Liver (tissue), 9 donors: ENCODE results near the gene PLEKHA6. TPM values are rescaled to one million over a fixed set of nuclear protein-coding genes. Genes with fewer than 3 reads are reported as not detected.

Experiments used
- DNase-seq: peaks from one replicate; pipeline ENCODE4 v3.0.0-alpha.2; 2017; ENCODE audit warnings: low spot score
- H3K27ac ChIP-seq, 2 donors: one replicate each; pipeline ENCODE4 v1.7.0; 2013; ENCODE audit warnings: inconsistent platforms in 2 of 2, low read length in 2 of 2, control low read depth in 1 of 2, low read depth in 1 of 2, mild to moderate bottlenecking in 1 of 2
- H3K27me3 ChIP-seq, 4 donors: one replicate each; pipeline versions ENCODE4 v1.6.1 to v1.7.0; 2013; ENCODE audit warnings: low read length in 3 of 4, inconsistent platforms in 1 of 4, mild to moderate bottlenecking in 1 of 4, moderate library complexity in 1 of 4; ENCODE audit not compliant: control insufficient read depth in 4 of 4, insufficient read depth in 4 of 4
- H3K36me3 ChIP-seq, 4 donors: one replicate each; pipeline versions ENCODE4 v1.6.1 to v1.7.0; 2013; ENCODE audit warnings: low read length in 3 of 4, mild to moderate bottlenecking in 3 of 4, low read depth in 1 of 4, moderate library complexity in 1 of 4; ENCODE audit not compliant: control insufficient read depth in 4 of 4, insufficient read depth in 3 of 4
- H3K4me1 ChIP-seq, 4 donors: one replicate each; pipeline versions ENCODE4 v1.6.1 to v1.7.0; 2013; ENCODE audit warnings: low read length in 3 of 4, mild to moderate bottlenecking in 3 of 4, moderate library complexity in 1 of 4; ENCODE audit not compliant: control insufficient read depth in 4 of 4, insufficient read depth in 4 of 4
- H3K4me3 ChIP-seq, 3 donors: one replicate each; pipeline versions ENCODE4 v1.6.1 to v1.7.0; 2013; ENCODE audit warnings: low read length in 3 of 3, control low read depth in 1 of 3, low read depth in 1 of 3, mild to moderate bottlenecking in 1 of 3
- H3K9ac ChIP-seq, 2 donors: one replicate each; pipeline ENCODE4 v1.7.0; 2013; ENCODE audit warnings: low read length in 2 of 2, mild to moderate bottlenecking in 2 of 2, moderate library complexity in 2 of 2, control low read depth in 1 of 2, low read depth in 1 of 2
- H3K9me3 ChIP-seq, 4 donors: one replicate each; pipeline versions ENCODE4 v1.6.1 to v1.7.0; 2013; ENCODE audit warnings: low read length in 3 of 4; ENCODE audit not compliant: control insufficient read depth in 4 of 4
- EGR1 ChIP-seq, 2 donors: IDR thresholded peaks; 2 replicates each; pipeline ENCODE4 v1.6.1; 2016 to 2018; ENCODE audit warnings: antibody characterized with exemption in 2 of 2, low read depth in 2 of 2
- FOXA1 ChIP-seq: IDR thresholded peaks from 2 replicates; pipeline ENCODE4 v1.6.1; 2016; ENCODE audit warnings: antibody characterized with exemption
- FOXA2 ChIP-seq: IDR thresholded peaks from 2 replicates; pipeline ENCODE4 v1.6.1; 2016; ENCODE audit warnings: antibody characterized with exemption
- GABPA ChIP-seq, 2 donors: IDR thresholded peaks in 1 of 2; conservative IDR thresholded peaks in 1 of 2; 2 replicates each; pipeline ENCODE4 v1.6.1; 2016; ENCODE audit warnings: antibody characterized with exemption in 2 of 2, mild to moderate bottlenecking in 1 of 2, moderate library complexity in 1 of 2
- HNF4A ChIP-seq, 2 donors: conservative IDR thresholded peaks; 2 replicates each; pipeline ENCODE4 v1.6.1; 2016; ENCODE audit warnings: antibody characterized with exemption in 2 of 2, mild to moderate bottlenecking in 2 of 2
- HNF4G ChIP-seq: IDR thresholded peaks from 2 replicates; pipeline ENCODE4 v1.6.1; 2016; ENCODE audit warnings: antibody characterized with exemption
- JUND ChIP-seq, 2 donors: IDR thresholded peaks; 2 replicates each; pipeline ENCODE4 v1.6.1; 2016; ENCODE audit warnings: antibody characterized with exemption in 2 of 2
- NR2F2 ChIP-seq: IDR thresholded peaks from 2 replicates; pipeline ENCODE4 v1.6.1; 2016; ENCODE audit warnings: antibody characterized with exemption
- RAD21 ChIP-seq, 2 donors: IDR thresholded peaks; 2 replicates each; pipeline ENCODE4 v1.6.1; 2016; ENCODE audit warnings: antibody characterized with exemption in 2 of 2, mild to moderate bottlenecking in 2 of 2
- RXRA ChIP-seq, 2 donors: IDR thresholded peaks; 2 replicates each; pipeline ENCODE4 v1.6.1; 2017 to 2018; ENCODE audit warnings: antibody characterized with exemption in 2 of 2, mild to moderate bottlenecking in 1 of 2
- SP1 ChIP-seq: IDR thresholded peaks from 2 replicates; pipeline ENCODE4 v1.6.1; 2018; ENCODE audit warnings: antibody characterized with exemption, mild to moderate bottlenecking
- TAF1 ChIP-seq: conservative IDR thresholded peaks from 2 replicates; pipeline ENCODE4 v1.6.1; 2016; ENCODE audit warnings: antibody characterized with exemption, mild to moderate bottlenecking
- YY1 ChIP-seq: IDR thresholded peaks from 2 replicates; pipeline ENCODE4 v1.6.1; 2016; ENCODE audit warnings: antibody characterized with exemption, mild to moderate bottlenecking
- WGBS: extraction: QIAGEN DNeasy Blood & Tissue Kit; methylation state at CpG from one replicate; pipeline ENCODE4 v1.1.7; 2013; 5-methylcytosine and 5-hydroxymethylcytosine counted together
- polyA plus RNA-seq, 2 donors: library from polyadenylated mRNA; stranded (reverse) in 1 of 2; unstranded in 1 of 2; fragments of 200-250 nt in 1 of 2; fragments of >200 nt in 1 of 2; fragmentation: Nextera tagmentation in 1 of 2; extraction: Ambion mirVana in 1 of 2; gene quantifications; one replicate each; pipeline versions ENCODE4 v1.2.1 to v1.2.3, GENCODE V29; 2013 to 2015
- total RNA-seq, 2 donors: library from RNA; depleted of rRNA; stranded (reverse); fragments of >200 nt; gene quantifications; one replicate each; pipeline ENCODE4 v1.2.3, GENCODE V29; 2014
- TF ChIP-seq, protein P1 (sequence below): IDR thresholded peaks from 2 replicates; pipeline ENCODE4 v1.6.1; 2016; ENCODE audit warnings: antibody characterized with exemption
- TF ChIP-seq, protein P2 (sequence below): IDR thresholded peaks from 2 replicates; pipeline ENCODE4 v1.6.1; 2016; ENCODE audit warnings: antibody characterized with exemption, mild to moderate bottlenecking
- TF ChIP-seq, protein P3 (sequence below): IDR thresholded peaks from 2 replicates; pipeline ENCODE4 v1.6.1; 2016; ENCODE audit warnings: antibody characterized with exemption
- TF ChIP-seq, protein P4 (sequence below): IDR thresholded peaks from 2 replicates; pipeline ENCODE4 v1.6.1; 2016; ENCODE audit warnings: antibody characterized with exemption
- TF ChIP-seq, protein P5 (sequence below): fragments of 150-350 bp; IDR thresholded peaks from 2 replicates; pipeline ENCODE4 v1.5.1; 2017; ENCODE audit warnings: improper control_type of control experiment, low read depth, low read length; ENCODE audit not compliant: missing input control
- donor health status: healthy.
- donor health status: healthy.
- donor health status: healthy.
- donor health status: healthy.
- donor health status: healthy.

Gene PLEKHA6
- total and polyA plus RNA-seq, 4 donors: 5.3 to 12.8 (median 7.6) TPM

DNA sequence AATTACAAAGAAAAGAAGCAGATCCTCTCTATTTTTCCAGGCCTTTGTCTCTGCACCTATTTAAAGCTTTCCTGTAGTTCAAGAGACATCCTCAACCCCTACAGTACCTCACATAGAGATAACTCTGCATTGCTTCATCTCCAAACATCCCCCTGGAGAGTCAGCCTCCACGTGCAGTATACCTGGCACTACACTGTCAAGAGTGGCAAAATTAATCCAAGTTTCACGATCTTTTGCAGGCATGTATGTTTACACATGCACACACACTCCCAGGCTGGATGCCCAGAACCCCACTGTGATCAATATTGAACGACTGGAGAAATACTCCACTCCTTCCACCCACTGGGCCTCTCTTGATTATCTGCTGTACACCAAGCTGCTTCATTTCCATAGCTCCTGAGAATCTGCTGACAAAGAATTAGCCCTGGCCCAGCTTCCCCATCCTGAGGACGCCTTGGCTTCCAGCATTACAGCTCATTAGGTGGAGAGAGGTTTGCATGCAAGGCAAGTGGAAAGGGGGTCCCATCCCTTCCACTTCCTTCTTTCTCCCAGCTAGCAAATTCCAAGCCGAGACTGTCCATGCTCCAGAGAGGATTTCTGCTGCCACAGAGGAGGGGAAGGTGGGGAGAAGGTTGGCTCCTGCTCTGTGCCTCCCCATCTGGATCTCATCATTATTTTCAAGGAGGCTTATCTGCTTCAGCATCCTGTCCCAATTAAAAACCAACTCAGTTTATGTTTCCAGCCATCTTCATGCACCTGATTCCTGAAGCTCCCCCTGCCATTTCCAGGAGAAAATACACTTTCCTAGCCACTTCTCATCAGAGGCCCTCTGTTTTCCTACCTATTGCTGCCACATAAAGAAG, 79.4 kb downstream of the PLEKHA6 start:
- WGBS: 40% methylated on average over 5 of the region's 5 CpGs
- no peak for DNase-seq
- H3K9me3 ChIP-seq: no peaks in the 10 kb centered on the region
- peak overlapping the region; percentile 32 for H3K27ac ChIP-seq
- no peak overlapping the region for H3K4me3 ChIP-seq
- TF ChIP-seq GABPA (IDR thresholded peaks at IDR 0.05 in 1 of 2, conservative IDR thresholded peaks at IDR 0.05 in 1 of 2) (peak in 1 of 2 donors; percentile 49), RAD21 (IDR thresholded peaks at IDR 0.05) (peak; percentile 47 to 52), YY1 (peak; percentile 48), TAF1 (no peak), FOXA2 (peak; percentile 88), NR2F2 (no peak), RXRA (IDR thresholded peaks at IDR 0.05) (peak; percentile 72 to 91), JUND (IDR thresholded peaks at IDR 0.05) (peak in 1 of 2 donors; percentile 75), FOXA1 (peak; percentile 68), HNF4A (conservative IDR thresholded peaks at IDR 0.05) (peak; percentile 53 to 82), EGR1 (IDR thresholded peaks at IDR 0.05; ENCODE audit: low read depth in 2 of 2) (peak in 1 of 2 donors; percentile 65), SP1 (peak; percentile 58), HNF4G (no peak)
- TF ChIP-seq, protein P1, sequence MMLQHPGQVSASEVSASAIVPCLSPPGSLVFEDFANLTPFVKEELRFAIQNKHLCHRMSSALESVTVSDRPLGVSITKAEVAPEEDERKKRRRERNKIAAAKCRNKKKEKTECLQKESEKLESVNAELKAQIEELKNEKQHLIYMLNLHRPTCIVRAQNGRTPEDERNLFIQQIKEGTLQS: no peak
- TF ChIP-seq, protein P2, sequence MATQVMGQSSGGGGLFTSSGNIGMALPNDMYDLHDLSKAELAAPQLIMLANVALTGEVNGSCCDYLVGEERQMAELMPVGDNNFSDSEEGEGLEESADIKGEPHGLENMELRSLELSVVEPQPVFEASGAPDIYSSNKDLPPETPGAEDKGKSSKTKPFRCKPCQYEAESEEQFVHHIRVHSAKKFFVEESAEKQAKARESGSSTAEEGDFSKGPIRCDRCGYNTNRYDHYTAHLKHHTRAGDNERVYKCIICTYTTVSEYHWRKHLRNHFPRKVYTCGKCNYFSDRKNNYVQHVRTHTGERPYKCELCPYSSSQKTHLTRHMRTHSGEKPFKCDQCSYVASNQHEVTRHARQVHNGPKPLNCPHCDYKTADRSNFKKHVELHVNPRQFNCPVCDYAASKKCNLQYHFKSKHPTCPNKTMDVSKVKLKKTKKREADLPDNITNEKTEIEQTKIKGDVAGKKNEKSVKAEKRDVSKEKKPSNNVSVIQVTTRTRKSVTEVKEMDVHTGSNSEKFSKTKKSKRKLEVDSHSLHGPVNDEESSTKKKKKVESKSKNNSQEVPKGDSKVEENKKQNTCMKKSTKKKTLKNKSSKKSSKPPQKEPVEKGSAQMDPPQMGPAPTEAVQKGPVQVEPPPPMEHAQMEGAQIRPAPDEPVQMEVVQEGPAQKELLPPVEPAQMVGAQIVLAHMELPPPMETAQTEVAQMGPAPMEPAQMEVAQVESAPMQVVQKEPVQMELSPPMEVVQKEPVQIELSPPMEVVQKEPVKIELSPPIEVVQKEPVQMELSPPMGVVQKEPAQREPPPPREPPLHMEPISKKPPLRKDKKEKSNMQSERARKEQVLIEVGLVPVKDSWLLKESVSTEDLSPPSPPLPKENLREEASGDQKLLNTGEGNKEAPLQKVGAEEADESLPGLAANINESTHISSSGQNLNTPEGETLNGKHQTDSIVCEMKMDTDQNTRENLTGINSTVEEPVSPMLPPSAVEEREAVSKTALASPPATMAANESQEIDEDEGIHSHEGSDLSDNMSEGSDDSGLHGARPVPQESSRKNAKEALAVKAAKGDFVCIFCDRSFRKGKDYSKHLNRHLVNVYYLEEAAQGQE: peak; percentile 50
- TF ChIP-seq, protein P3, sequence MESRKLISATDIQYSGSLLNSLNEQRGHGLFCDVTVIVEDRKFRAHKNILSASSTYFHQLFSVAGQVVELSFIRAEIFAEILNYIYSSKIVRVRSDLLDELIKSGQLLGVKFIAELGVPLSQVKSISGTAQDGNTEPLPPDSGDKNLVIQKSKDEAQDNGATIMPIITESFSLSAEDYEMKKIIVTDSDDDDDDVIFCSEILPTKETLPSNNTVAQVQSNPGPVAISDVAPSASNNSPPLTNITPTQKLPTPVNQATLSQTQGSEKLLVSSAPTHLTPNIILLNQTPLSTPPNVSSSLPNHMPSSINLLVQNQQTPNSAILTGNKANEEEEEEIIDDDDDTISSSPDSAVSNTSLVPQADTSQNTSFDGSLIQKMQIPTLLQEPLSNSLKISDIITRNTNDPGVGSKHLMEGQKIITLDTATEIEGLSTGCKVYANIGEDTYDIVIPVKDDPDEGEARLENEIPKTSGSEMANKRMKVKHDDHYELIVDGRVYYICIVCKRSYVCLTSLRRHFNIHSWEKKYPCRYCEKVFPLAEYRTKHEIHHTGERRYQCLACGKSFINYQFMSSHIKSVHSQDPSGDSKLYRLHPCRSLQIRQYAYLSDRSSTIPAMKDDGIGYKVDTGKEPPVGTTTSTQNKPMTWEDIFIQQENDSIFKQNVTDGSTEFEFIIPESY: peak; percentile 80
- TF ChIP-seq, protein P4, sequence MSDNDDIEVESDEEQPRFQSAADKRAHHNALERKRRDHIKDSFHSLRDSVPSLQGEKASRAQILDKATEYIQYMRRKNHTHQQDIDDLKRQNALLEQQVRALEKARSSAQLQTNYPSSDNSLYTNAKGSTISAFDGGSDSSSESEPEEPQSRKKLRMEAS: peak; percentile 86
- TF ChIP-seq, protein P5, sequence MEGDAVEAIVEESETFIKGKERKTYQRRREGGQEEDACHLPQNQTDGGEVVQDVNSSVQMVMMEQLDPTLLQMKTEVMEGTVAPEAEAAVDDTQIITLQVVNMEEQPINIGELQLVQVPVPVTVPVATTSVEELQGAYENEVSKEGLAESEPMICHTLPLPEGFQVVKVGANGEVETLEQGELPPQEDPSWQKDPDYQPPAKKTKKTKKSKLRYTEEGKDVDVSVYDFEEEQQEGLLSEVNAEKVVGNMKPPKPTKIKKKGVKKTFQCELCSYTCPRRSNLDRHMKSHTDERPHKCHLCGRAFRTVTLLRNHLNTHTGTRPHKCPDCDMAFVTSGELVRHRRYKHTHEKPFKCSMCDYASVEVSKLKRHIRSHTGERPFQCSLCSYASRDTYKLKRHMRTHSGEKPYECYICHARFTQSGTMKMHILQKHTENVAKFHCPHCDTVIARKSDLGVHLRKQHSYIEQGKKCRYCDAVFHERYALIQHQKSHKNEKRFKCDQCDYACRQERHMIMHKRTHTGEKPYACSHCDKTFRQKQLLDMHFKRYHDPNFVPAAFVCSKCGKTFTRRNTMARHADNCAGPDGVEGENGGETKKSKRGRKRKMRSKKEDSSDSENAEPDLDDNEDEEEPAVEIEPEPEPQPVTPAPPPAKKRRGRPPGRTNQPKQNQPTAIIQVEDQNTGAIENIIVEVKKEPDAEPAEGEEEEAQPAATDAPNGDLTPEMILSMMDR: no peak
- no peaks in the 10 kb centered on the region for H3K27me3 ChIP-seq
- H3K4me1 ChIP-seq: peaks cover 8 to 79% (median 67%) of the 10 kb centered on the region in 4 donors
- H3K9ac ChIP-seq: no peak overlapping the region
- peaks cover 0 to 6% (median 2%) of the 10 kb centered on the region in 4 donors for H3K36me3 ChIP-seq
